Brain microvascular endothelial cell (primary cell): ENCODE results near the gene TRMT13.

Experiments
- DNase-seq: peaks from one replicate; pipeline ENCODE4 v3.0.0-alpha.2; 2020
- H3K27ac ChIP-seq: fragments of 250-450 bp; sonication (Bioruptor Pico); 2 replicates; pipeline ENCODE4 v1.5.1; 2020; ENCODE audit warnings: mild to moderate bottlenecking, moderate library complexity
- H3K27me3 ChIP-seq: fragments of 250-450 bp; sonication (Bioruptor Pico); replicated peaks from 2 replicates; pipeline ENCODE4 v1.5.1; 2020; ENCODE audit warnings: mild to moderate bottlenecking
- H3K36me3 ChIP-seq: fragments of 250-450 bp; sonication (Bioruptor Pico); replicated peaks from 2 replicates; pipeline ENCODE4 v1.5.1; 2020; ENCODE audit warnings: mild to moderate bottlenecking
- H3K4me3 ChIP-seq: 2 replicates; pipeline ENCODE4 v1.5.1; 2011; ENCODE audit warnings: low read depth, mild to moderate bottlenecking, control low read depth, low read length, moderate library complexity
- in situ Hi-C: cut with HindIII; loops from 2 replicates; pipeline ENCODE4 v1.10.0; 2017; ENCODE audit warnings: low sequenced_read_pairs, low pct_ligation_motif_present
- TF ChIP-seq, protein P1 (sequence below): IDR thresholded peaks from 2 replicates; pipeline ENCODE4 v1.5.1; 2011; ENCODE audit warnings: low read depth, mild to moderate bottlenecking, moderate library complexity, low read length, control low read depth, inconsistent platforms; ENCODE audit errors: missing control alignments

Gene TRMT13

GRCh38 chr1:100145116-100145515 is 12.2 kb downstream of the TRMT13 start:
- DNase-seq: no peak
- Histone ChIP-seq H3K36me3 (peaks cover 37% of the 10 kb centered on the region), H3K4me3 (no peak overlapping the region), H3K27ac (no peak overlapping the region), H3K27me3 (no peaks in the 10 kb centered on the region)
- TF ChIP-seq, protein P1, sequence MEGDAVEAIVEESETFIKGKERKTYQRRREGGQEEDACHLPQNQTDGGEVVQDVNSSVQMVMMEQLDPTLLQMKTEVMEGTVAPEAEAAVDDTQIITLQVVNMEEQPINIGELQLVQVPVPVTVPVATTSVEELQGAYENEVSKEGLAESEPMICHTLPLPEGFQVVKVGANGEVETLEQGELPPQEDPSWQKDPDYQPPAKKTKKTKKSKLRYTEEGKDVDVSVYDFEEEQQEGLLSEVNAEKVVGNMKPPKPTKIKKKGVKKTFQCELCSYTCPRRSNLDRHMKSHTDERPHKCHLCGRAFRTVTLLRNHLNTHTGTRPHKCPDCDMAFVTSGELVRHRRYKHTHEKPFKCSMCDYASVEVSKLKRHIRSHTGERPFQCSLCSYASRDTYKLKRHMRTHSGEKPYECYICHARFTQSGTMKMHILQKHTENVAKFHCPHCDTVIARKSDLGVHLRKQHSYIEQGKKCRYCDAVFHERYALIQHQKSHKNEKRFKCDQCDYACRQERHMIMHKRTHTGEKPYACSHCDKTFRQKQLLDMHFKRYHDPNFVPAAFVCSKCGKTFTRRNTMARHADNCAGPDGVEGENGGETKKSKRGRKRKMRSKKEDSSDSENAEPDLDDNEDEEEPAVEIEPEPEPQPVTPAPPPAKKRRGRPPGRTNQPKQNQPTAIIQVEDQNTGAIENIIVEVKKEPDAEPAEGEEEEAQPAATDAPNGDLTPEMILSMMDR: no peak
- in situ Hi-C loops: no loop called here

DNA sequence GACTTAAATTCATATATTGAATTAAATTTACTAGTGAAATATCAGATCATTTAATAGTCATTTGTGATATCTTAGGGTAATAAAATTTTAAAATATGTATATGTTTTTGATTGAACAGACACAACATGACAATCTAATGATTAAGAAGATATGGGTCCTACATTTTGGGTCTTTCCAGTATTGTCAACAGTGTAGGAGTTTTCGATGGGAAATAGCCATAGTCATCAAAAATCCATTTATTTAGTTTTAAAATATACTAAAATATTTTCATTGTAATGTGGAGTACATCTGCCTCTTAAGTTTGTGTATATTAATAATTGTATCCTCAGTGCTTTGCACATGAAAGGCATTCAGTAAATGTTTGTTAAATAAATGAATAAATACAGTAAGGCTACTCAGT is 14.0 kb downstream of the TRMT13 start:
- H3K4me3 ChIP-seq: no peak overlapping the region
- peaks cover 23% of the 10 kb centered on the region for H3K36me3 ChIP-seq
- DNase-seq: no peak
- no peaks in the 10 kb centered on the region for H3K27me3 ChIP-seq
- in situ Hi-C loops: no loop called here
- TF ChIP-seq, protein P1: no peak
- no peak overlapping the region for H3K27ac ChIP-seq

GRCh38 chr1:100147875-100148274 is 14.9 kb downstream of the TRMT13 start:
- Histone ChIP-seq H3K27ac (no peak overlapping the region), H3K27me3 (no peaks in the 10 kb centered on the region), H3K36me3 (peaks cover 23% of the 10 kb centered on the region), H3K4me3 (no peak overlapping the region)
- DNase-seq: no peak
- TF ChIP-seq, protein P1: no peak
- in situ Hi-C loops: no loop called here

- H3K27ac ChIP-seq: no peak overlapping the region
- no peak for DNase-seq
- H3K4me3 ChIP-seq: no peak overlapping the region
- in situ Hi-C loops: no loop called here
- TF ChIP-seq, protein P1: no peak
- peaks cover 8% of the 10 kb centered on the region for H3K36me3 ChIP-seq
- H3K27me3 ChIP-seq: no peaks in the 10 kb centered on the region
Observed at GRCh38 chr1:100151679-100152078, 18.7 kb downstream of the TRMT13 start.

GRCh38 chr1:100152271-100152670 is 19.3 kb downstream of the TRMT13 start:
- Histone ChIP-seq H3K4me3 (no peak overlapping the region), H3K36me3 (peaks cover 6% of the 10 kb centered on the region), H3K27ac (no peak overlapping the region), H3K27me3 (no peaks in the 10 kb centered on the region)
- no peak for DNase-seq
- TF ChIP-seq, protein P1: no peak
- in situ Hi-C loops: no loop called here

GRCh38 chr1:100162881-100163280 is 29.9 kb downstream of the TRMT13 start:
- TF ChIP-seq, protein P1: no peak
- in situ Hi-C loops: no loop called here

More at GRCh38 chr1:100162881-100163280, 29.9 kb downstream of the TRMT13 start:
- no peaks in the 10 kb centered on the region for H3K27me3 ChIP-seq
- no peak overlapping the region for H3K4me3 ChIP-seq
- H3K27ac ChIP-seq: no peak overlapping the region
- DNase-seq: no peak
- H3K36me3 ChIP-seq: no peaks in the 10 kb centered on the region
